K562 (cell line): Measurements from ENCODE around the gene TAF3.

Experiments used
- KLF16 ChIP-seq: IDR thresholded peaks from 2 replicates; pipeline ENCODE4 v1.6.1; 2016; ENCODE audit warnings: antibody characterized with exemption
- ZNF644 ChIP-seq: fragments of 200-800 bp; sonication (Bioruptor generic); IDR thresholded peaks from 2 replicates; pipeline ENCODE4 v1.6.1; 2016; ENCODE audit warnings: low read depth, missing genetic modification characterization, missing compliant biosample characterization
- ZNF717 ChIP-seq: fragments of 250-450 bp; sonication (Bioruptor Pico); IDR thresholded peaks from 2 replicates; pipeline ENCODE4 v1.5.0; 2021
- TF ChIP-seq, protein P1 (sequence below), 3 experiments: IDR thresholded peaks in 2 of 3; conservative IDR thresholded peaks in 1 of 3; 2 replicates each; pipeline ENCODE4 v1.5.1; 2011 to 2012; ENCODE audit warnings: low read length in 3 of 3, mild to moderate bottlenecking in 3 of 3, control low read depth in 2 of 3, improper control_type of control experiment in 1 of 3, inconsistent platforms in 1 of 3, low read depth in 1 of 3, mixed read lengths in 1 of 3, moderate library complexity in 1 of 3; ENCODE audit not compliant: insufficient read depth in 2 of 3

DNA sequence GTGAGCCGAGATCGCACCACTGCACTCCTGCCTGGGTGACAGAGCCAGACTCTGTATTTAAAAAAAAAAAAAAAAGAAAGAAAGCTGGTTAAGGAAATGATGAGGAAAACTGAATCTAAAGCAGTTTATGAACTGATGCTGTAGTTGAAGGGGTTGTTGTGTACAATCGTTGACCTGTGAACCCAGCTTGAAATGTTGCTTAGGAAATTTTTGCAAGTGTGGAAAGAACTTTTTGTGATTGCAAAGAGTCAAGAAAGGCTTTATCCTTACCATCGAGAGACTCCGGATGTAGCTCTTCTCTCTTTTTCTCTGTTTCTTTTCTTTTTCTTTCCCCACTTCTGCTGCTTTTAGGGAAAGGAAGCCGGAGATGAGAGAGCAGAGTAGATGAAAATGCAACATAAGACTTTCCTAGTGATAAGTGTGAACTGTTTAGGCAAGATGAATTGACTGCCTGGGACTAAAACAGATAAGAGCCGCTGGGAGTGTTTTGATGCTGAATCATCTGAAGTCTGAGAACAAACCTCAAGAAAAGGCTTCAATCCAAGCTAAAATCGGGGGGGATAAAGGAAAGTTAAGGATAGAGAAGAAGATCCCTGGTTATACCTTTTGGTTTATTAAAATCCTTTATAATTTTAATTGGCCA is 69.0 kb downstream of the TAF3 start:
- TF ChIP-seq ZNF644 (tag) (no peak), ZNF717 (CRISPR knock-in tag) (no peak), KLF16 (no peak)
- TF ChIP-seq, protein P1, sequence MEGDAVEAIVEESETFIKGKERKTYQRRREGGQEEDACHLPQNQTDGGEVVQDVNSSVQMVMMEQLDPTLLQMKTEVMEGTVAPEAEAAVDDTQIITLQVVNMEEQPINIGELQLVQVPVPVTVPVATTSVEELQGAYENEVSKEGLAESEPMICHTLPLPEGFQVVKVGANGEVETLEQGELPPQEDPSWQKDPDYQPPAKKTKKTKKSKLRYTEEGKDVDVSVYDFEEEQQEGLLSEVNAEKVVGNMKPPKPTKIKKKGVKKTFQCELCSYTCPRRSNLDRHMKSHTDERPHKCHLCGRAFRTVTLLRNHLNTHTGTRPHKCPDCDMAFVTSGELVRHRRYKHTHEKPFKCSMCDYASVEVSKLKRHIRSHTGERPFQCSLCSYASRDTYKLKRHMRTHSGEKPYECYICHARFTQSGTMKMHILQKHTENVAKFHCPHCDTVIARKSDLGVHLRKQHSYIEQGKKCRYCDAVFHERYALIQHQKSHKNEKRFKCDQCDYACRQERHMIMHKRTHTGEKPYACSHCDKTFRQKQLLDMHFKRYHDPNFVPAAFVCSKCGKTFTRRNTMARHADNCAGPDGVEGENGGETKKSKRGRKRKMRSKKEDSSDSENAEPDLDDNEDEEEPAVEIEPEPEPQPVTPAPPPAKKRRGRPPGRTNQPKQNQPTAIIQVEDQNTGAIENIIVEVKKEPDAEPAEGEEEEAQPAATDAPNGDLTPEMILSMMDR (IDR thresholded peaks at IDR 0.05 in 2 of 3, conservative IDR thresholded peaks at IDR 0.05 in 1 of 3; ENCODE audit: insufficient read depth in 2 of 3, low read depth in 1 of 3, low read length in 3 of 3), result no peak
